Kidney (tissue), 14 donors: ENCODE results near the gene STX8. TPM values are rescaled to one million over a fixed set of nuclear protein-coding genes. Genes with fewer than 3 reads are reported as not detected.

ENCODE experiments used
- DNase-seq, 5 donors: peaks; one replicate each; pipeline ENCODE4 v3.0.0-alpha.2; 2013 to 2020
- FAIRE-seq: peaks from 2 replicates; lab custom pipeline; 2012; peaks lifted over from hg19 to GRCh38; lab: Jason Lieb, UNC
- H3K27ac ChIP-seq, 2 donors: one replicate each; pipeline ENCODE4 v1.7.0; 2013; ENCODE audit warnings: low read depth in 2 of 2, low read length in 2 of 2, inconsistent platforms in 1 of 2
- H3K27me3 ChIP-seq: one replicate; pipeline ENCODE4 v1.7.1; 2013; ENCODE audit warnings: low read length, inconsistent platforms; ENCODE audit not compliant: control insufficient read depth, insufficient read depth
- H3K36me3 ChIP-seq, 3 donors: one replicate each; pipeline versions ENCODE4 v1.7.0 to v1.7.1; 2013; ENCODE audit warnings: low read length in 3 of 3, control low read depth in 1 of 3, inconsistent platforms in 1 of 3; ENCODE audit not compliant: insufficient read depth in 3 of 3, control insufficient read depth in 2 of 3
- H3K4me1 ChIP-seq, 3 donors: one replicate each; pipeline versions ENCODE4 v1.7.0 to v1.7.1; 2013; ENCODE audit warnings: low read length in 3 of 3, inconsistent platforms in 1 of 3, low read depth in 1 of 3; ENCODE audit not compliant: control insufficient read depth in 2 of 3, insufficient read depth in 2 of 3
- H3K4me3 ChIP-seq, 3 donors: one replicate each; pipeline versions ENCODE4 v1.7.0 to v1.8.1; 2013; ENCODE audit warnings: low read length in 3 of 3, control low read depth in 1 of 3, inconsistent platforms in 1 of 3
- H3K9ac ChIP-seq, 3 donors: one replicate each; pipeline versions ENCODE4 v1.7.0 to v1.7.1; 2013; ENCODE audit warnings: low read length in 3 of 3, control low read depth in 1 of 3, inconsistent platforms in 1 of 3
- H3K9me3 ChIP-seq, 3 donors: one replicate each; pipeline versions ENCODE4 v1.7.0 to v1.7.1; 2013; ENCODE audit warnings: low read length in 3 of 3, control low read depth in 1 of 3, inconsistent platforms in 1 of 3; ENCODE audit not compliant: control insufficient read depth in 2 of 3, insufficient read depth in 1 of 3
- CTCF ChIP-seq: IDR thresholded peaks from 3 replicates; pipeline ENCODE4 v1.5.1; 2012; ENCODE audit warnings: mild to moderate bottlenecking, moderate library complexity, borderline replicate concordance; ENCODE audit not compliant: insufficient read depth; ENCODE audit errors: extremely low read depth
- intact Hi-C: fragments of 100-400 bp; cut with DNase I; formaldehyde crosslinking; loops from one replicate; pipeline ENCODE4 v1.11.1; 2022
- polyA plus RNA-seq: library from polyadenylated mRNA; stranded (reverse); fragments of 350-450 nt; fragmentation: Illumina TruSeq; extraction: RNeasy Lipid Tissue Mini Kit (QIAGEN cat#74804); gene quantifications from one replicate; pipeline ENCODE4 v1.2.3, GENCODE V29; 2014; ENCODE audit warnings: low read depth, low replicate concordance; ENCODE audit not compliant: insufficient read depth
- total RNA-seq: library from RNA; stranded (reverse); fragmentation: NEBNext Ultra II Directional; extraction: Animal tissue kit (Norgen Biotek cat#: 25700); gene quantifications from one replicate; pipeline ENCODE4 v1.2.1, GENCODE V29; 2021
- donor health status: control.
- donor health status: control.
- donor health status: control.
- donor health status: control.
- donor health status: control.
- donor health status: DM: yes; HTN: yes; CAD: no.
- donor health status: Normal renal cell carcinoma (clear cell type).

STX8 gene
- total and polyA plus RNA-seq, 2 donors from 2014 or later, result 67.2 to 127 TPM

- TF ChIP-seq CTCF, result peak; percentile 17
- DNase-seq, result peak in 1 of 5 donors; percentile 42
- Histone ChIP-seq H3K4me1 (no peaks in the 10 kb centered on the region), H3K36me3 (no peaks in the 10 kb centered on the region), H3K27ac (no peak overlapping the region), H3K9me3 (no peaks in the 10 kb centered on the region), H3K9ac (no peak overlapping the region), H3K4me3 (no peak overlapping the region), H3K27me3 (no peaks in the 10 kb centered on the region)
- FAIRE-seq, result no peak
- intact Hi-C loops, result loop anchor here (10.0 kb wide), 1 partner anchor 544 kb away; no protein-coding TSS in a partner anchor
These were observed 46.5 kb downstream of the STX8 start for GRCh38 chr17:9529033-9529700.

GRCh38 chr17:9527788-9528187 is 47.8 kb downstream of the STX8 start:
- FAIRE-seq, result no peak
- TF ChIP-seq CTCF, result no peak
- intact Hi-C loops, result loop anchor here (10.0 kb wide), 1 partner anchor 543 kb away; no protein-coding TSS in a partner anchor

GRCh38 chr17:9522074-9522473 is 53.5 kb downstream of the STX8 start:
- H3K36me3 ChIP-seq, result no peaks in the 10 kb centered on the region
- no peak overlapping the region for H3K9ac ChIP-seq
- H3K9me3 ChIP-seq, result no peaks in the 10 kb centered on the region
- no peak overlapping the region for H3K27ac ChIP-seq
- intact Hi-C loops, result loop anchor here (10.0 kb wide), 1 partner anchor 537 kb away; no protein-coding TSS in a partner anchor
- peak; percentile 51 for TF ChIP-seq CTCF
- H3K4me1 ChIP-seq, result no peaks in the 10 kb centered on the region
- no peak overlapping the region for H3K4me3 ChIP-seq
- DNase-seq (peak in 3 of 5 donors; percentile 19 to 80 (median 65)), FAIRE-seq (no peak)
- no peaks in the 10 kb centered on the region for H3K27me3 ChIP-seq

More at GRCh38 chr17:9527788-9528187, 47.8 kb downstream of the STX8 start:
- H3K9ac ChIP-seq, result no peak overlapping the region
- H3K27ac ChIP-seq, result no peak overlapping the region
- no peaks in the 10 kb centered on the region for H3K36me3 ChIP-seq
- no peak overlapping the region for H3K4me3 ChIP-seq
- no peaks in the 10 kb centered on the region for H3K27me3 ChIP-seq
- H3K4me1 ChIP-seq, result no peaks in the 10 kb centered on the region
- DNase-seq, result no peak
- H3K9me3 ChIP-seq, result no peaks in the 10 kb centered on the region
